OCI-LY7 (cell line): ENCODE data around the gene TECPR2. TPM values are rescaled to one million over a fixed set of nuclear protein-coding genes. Genes with fewer than 3 reads are reported as not detected.
A peak's percentile ranks its signal among the peaks of the same experiment; 100 is the strongest.

Experiments used
- BruUV-seq: library from RNA; stranded (reverse); fragments of 400-500 nt; replicated peaks from 2 replicates; lab custom pipeline; 2021; lab: Mats Ljungman, UMichigan
- CTCF ChIA-PET: fragments of 300-600 bp; sonication (Branson Sonifier 250); formaldehyde crosslinking; loops from one replicate; lab custom pipeline; 2022; ENCODE audit warnings: antibody characterized with exemption; ENCODE audit not compliant: unreplicated experiment; lab: Charles Lee
- POLR2A ChIA-PET: fragments of 300-600 bp; sonication (Branson Sonifier 250); formaldehyde crosslinking; loops from one replicate; lab custom pipeline; 2022; ENCODE audit warnings: antibody characterized with exemption; lab: Charles Lee
- DNase-seq: peaks from one replicate; pipeline ENCODE4 v3.0.0-alpha.2; 2015; ENCODE audit warnings: low spot score
- H2AFZ ChIP-seq: fragments of 200-600 bp; sonication (generic), shearing (Covaris generic); 2 replicates; pipeline ENCODE4 v1.6.1; 2014; ENCODE audit warnings: mild to moderate bottlenecking, antibody characterized with exemption, low read length, moderate library complexity
- H3K27ac ChIP-seq: fragments of 200-600 bp; sonication (generic); 2 replicates; pipeline ENCODE4 v1.5.1; 2014; ENCODE audit warnings: mixed run types, low read depth, mild to moderate bottlenecking, moderate library complexity, low read length, inconsistent platforms; ENCODE audit not compliant: poor library complexity, severe bottlenecking
- H3K36me3 ChIP-seq: fragments of 200-600 bp; sonication (generic); 2 replicates; pipeline ENCODE4 v1.6.1; 2014; ENCODE audit warnings: mild to moderate bottlenecking, antibody characterized with exemption, low read length, moderate library complexity, mixed read lengths; ENCODE audit not compliant: insufficient read depth
- H3K4me1 ChIP-seq: fragments of 200-600 bp; sonication (generic); 2 replicates; pipeline ENCODE4 v1.5.1; 2014; ENCODE audit warnings: mild to moderate bottlenecking, low read length; ENCODE audit not compliant: insufficient read depth, poor library complexity, severe bottlenecking
- H3K4me2 ChIP-seq: fragments of 200-600 bp; sonication (generic); 2 replicates; pipeline ENCODE4 v1.6.1; 2014; ENCODE audit warnings: mild to moderate bottlenecking, low read length
- H3K4me3 ChIP-seq: fragments of 200-600 bp; sonication (generic); 2 replicates; pipeline ENCODE4 v1.5.1; 2014; ENCODE audit warnings: mild to moderate bottlenecking, low read depth, low read length; ENCODE audit not compliant: poor library complexity, severe bottlenecking
- H3K79me2 ChIP-seq: fragments of 200-600 bp; sonication (generic); 2 replicates; pipeline ENCODE4 v1.6.1; 2016; ENCODE audit warnings: low read depth, mild to moderate bottlenecking, low read length, moderate library complexity, mixed read lengths; ENCODE audit not compliant: insufficient read depth
- H3K9me2 ChIP-seq: fragments of 200-600 bp; sonication (generic); 2 replicates; pipeline ENCODE4 v1.6.1; 2016; ENCODE audit warnings: mild to moderate bottlenecking, low read length, mixed read lengths; ENCODE audit not compliant: insufficient read depth
- H3K9me3 ChIP-seq: fragments of 200-600 bp; sonication (generic); 2 replicates; pipeline ENCODE4 v1.6.1; 2014; ENCODE audit warnings: mild to moderate bottlenecking, mixed run types, low read length, mixed read lengths
- H4K20me1 ChIP-seq: fragments of 200-600 bp; sonication (generic); 2 replicates; pipeline ENCODE4 v1.6.1; 2014; ENCODE audit warnings: mild to moderate bottlenecking, antibody characterized with exemption, low read length, moderate library complexity, mixed read lengths; ENCODE audit not compliant: insufficient read depth
- CTCF ChIP-seq: fragments of 200-600 bp; sonication (generic); conservative IDR thresholded peaks from 2 replicates; pipeline ENCODE4 v1.5.1; 2014; ENCODE audit warnings: mild to moderate bottlenecking, antibody characterized with exemption, low read length, moderate library complexity, mixed read lengths
- EZH2phosphoT487 ChIP-seq: fragments of 200-600 bp; sonication (generic); IDR thresholded peaks from 2 replicates; pipeline ENCODE4 v1.6.1; 2018; ENCODE audit warnings: low read depth, borderline replicate concordance, mild to moderate bottlenecking, mixed run types, antibody characterized with exemption, low read length, moderate library complexity, mixed read lengths
- intact Hi-C: fragments of 100-400 bp; cut with micrococcal nuclease; formaldehyde crosslinking; loops from one replicate; pipeline ENCODE4 v1.10.0; 2022; ENCODE audit not compliant: unreplicated experiment
- total RNA-seq, 2 experiments: library from RNA; depleted of rRNA in 1 of 2; stranded (reverse); fragments of >200 nt in 1 of 2; shearing (Covaris generic) in 1 of 2; gene quantifications; 2 replicates each; pipeline ENCODE4 v1.2.3, GENCODE V29; 2014 to 2022

The TECPR2 gene
- total RNA-seq, 2 experiments from 2014 or later = 5.3 to 12.7 TPM

- TF ChIP-seq EZH2phosphoT487 (no peak), CTCF (no peak)
- CTCF ChIA-PET = no interaction called here
- no TSS peak for BruUV-seq
Measured at GRCh38 chr14:102434647-102435175, 72.0 kb downstream of the TECPR2 start.

GRCh38 chr14:102437997-102438915 is 75.5 kb downstream of the TECPR2 start:
- Histone ChIP-seq H3K4me2 (peak overlapping the region; percentile 53), H3K4me1 (no peaks in the 10 kb centered on the region), H2AFZ (peak overlapping the region; percentile 71), H4K20me1 (no peaks in the 10 kb centered on the region), H3K9me3 (no peaks in the 10 kb centered on the region), H3K36me3 (no peaks in the 10 kb centered on the region), H3K4me3 (peak overlapping the region; percentile 11), H3K27ac (no peak overlapping the region), H3K79me2 (no peaks in the 10 kb centered on the region), H3K9me2 (no peaks in the 10 kb centered on the region)
- peak; percentile 80 for DNase-seq
- peak; percentile 83 for TF ChIP-seq CTCF
- TF ChIP-seq EZH2phosphoT487 = no peak
- ChIA-PET POLR2A (interaction anchor here (0.5 to 0.9 kb wide), 4 partner anchors 40 to 294 kb away, joined by 3 to 4 read pairs (median 3); no protein-coding TSS in a partner anchor), CTCF (interaction anchor here (0.6 to 0.8 kb wide), 2 partner anchors 67 to 149 kb away, joined by 3 to 4 read pairs; no protein-coding TSS in a partner anchor)
- intact Hi-C loops = loop anchor here (1.0 to 5.0 kb wide), 2 partner anchors 78 to 479 kb away; no protein-coding TSS in a partner anchor
- BruUV-seq = no TSS peak

More at GRCh38 chr14:102434647-102435175, 72.0 kb downstream of the TECPR2 start:
- Histone ChIP-seq H3K4me2 (no peak overlapping the region), H3K4me1 (no peaks in the 10 kb centered on the region), H4K20me1 (no peaks in the 10 kb centered on the region), H3K36me3 (no peaks in the 10 kb centered on the region), H3K4me3 (no peak overlapping the region), H3K79me2 (no peaks in the 10 kb centered on the region), H3K9me2 (no peaks in the 10 kb centered on the region), H3K27ac (no peak overlapping the region), H3K9me3 (no peaks in the 10 kb centered on the region), H2AFZ (no peak overlapping the region)
- no peak for DNase-seq
- POLR2A ChIA-PET = no interaction called here
- intact Hi-C loops = loop anchor here (5.0 kb wide), 1 partner anchor 483 kb away; no protein-coding TSS in a partner anchor
